SK-N-SH (cell line): ENCODE results near the gene CIBAR2. TPM values are rescaled to one million over a fixed set of nuclear protein-coding genes. Genes with fewer than 3 reads are reported as not detected.

Experiments
- CTCF ChIA-PET: fragments of 300-600, 350-600 bp; formaldehyde crosslinking; extraction: SDS; loops from one replicate; lab custom pipeline; 2021; lab: Yijun Ruan, JAX
- POLR2A ChIA-PET: fragments of 350-600 bp; sonication (Branson Sonifier 250); formaldehyde crosslinking; extraction: SDS; loops from one replicate; lab custom pipeline; 2020; ENCODE audit warnings: antibody characterized with exemption, inconsistent platforms; lab: Yijun Ruan, JAX
- DNase-seq: peaks from one replicate; pipeline ENCODE4 v3.0.0; 2012
- H2AFZ ChIP-seq: fragments of 200-600 bp; sonication (generic); 2 replicates; pipeline ENCODE4 v1.8.1; 2016; ENCODE audit warnings: antibody characterized with exemption, mild to moderate bottlenecking, low read depth
- H3F3A ChIP-seq: fragments of 200-600 bp; sonication (generic); replicated peaks from 2 replicates; pipeline ENCODE3; 2016; ENCODE audit warnings: antibody characterized with exemption, mild to moderate bottlenecking; ENCODE audit not compliant: insufficient read depth
- H3K27ac ChIP-seq, 2 experiments: fragments of 200-500 bp in 1 of 2; fragments of 200-600 bp in 1 of 2; sonication (Bioruptor generic) in 1 of 2; sonication (generic), shearing (Covaris generic) in 1 of 2; 2 replicates each; pipeline versions ENCODE4 v1.5.1 to v1.6.1; 2014 to 2016; ENCODE audit warnings: low read depth in 2 of 2, inconsistent platforms in 1 of 2, low read length in 1 of 2, mild to moderate bottlenecking in 1 of 2, mixed read lengths in 1 of 2
- H3K27me3 ChIP-seq: fragments of 200-600 bp; sonication (generic), shearing (Covaris generic); 2 replicates; pipeline ENCODE4 v1.6.1; 2016; ENCODE audit warnings: mixed run types; ENCODE audit not compliant: insufficient read depth
- H3K36me3 ChIP-seq, 2 experiments: fragments of 200-500 bp in 1 of 2; fragments of 200-600 bp in 1 of 2; sonication (Bioruptor generic) in 1 of 2; sonication (generic) in 1 of 2; replicated peaks in 1 of 2; 2 replicates each; pipeline versions ENCODE3 to v1.5.1; 2014 to 2016; ENCODE audit warnings: low read length in 1 of 2, mild to moderate bottlenecking in 1 of 2; ENCODE audit not compliant: insufficient read depth in 2 of 2, control insufficient read depth in 1 of 2
- H3K4me1 ChIP-seq, 2 experiments: fragments of 200-500 bp in 1 of 2; fragments of 200-600 bp in 1 of 2; sonication (Bioruptor generic) in 1 of 2; sonication (generic), shearing (Covaris generic) in 1 of 2; 2 replicates each; pipeline versions ENCODE4 v1.5.1 to v1.6.1; 2014 to 2016; ENCODE audit warnings: low read depth in 1 of 2, low read length in 1 of 2, mixed run types in 1 of 2; ENCODE audit not compliant: insufficient read depth in 2 of 2, control insufficient read depth in 1 of 2
- H3K4me2 ChIP-seq: fragments of 200-600 bp; sonication (generic), shearing (Covaris generic); 2 replicates; pipeline ENCODE4 v1.6.1; 2017; ENCODE audit warnings: mixed run types
- H3K4me3 ChIP-seq, 2 experiments: fragments of 200-500 bp in 1 of 2; fragments of 200-600 bp in 1 of 2; sonication (Bioruptor generic) in 1 of 2; sonication (generic), shearing (Covaris generic) in 1 of 2; 2 replicates each; pipeline versions ENCODE4 v1.5.1 to v1.8.1; 2014 to 2016; ENCODE audit warnings: low read depth in 2 of 2, inconsistent platforms in 1 of 2, low read length in 1 of 2, mild to moderate bottlenecking in 1 of 2, mixed read lengths in 1 of 2, moderate library complexity in 1 of 2
- H3K79me2 ChIP-seq: fragments of 200-600 bp; sonication (generic); 2 replicates; pipeline ENCODE4 v1.8.1; 2017; ENCODE audit warnings: mild to moderate bottlenecking; ENCODE audit not compliant: insufficient read depth
- H3K9ac ChIP-seq: fragments of 200-600 bp; sonication (generic); 2 replicates; pipeline ENCODE4 v1.6.1; 2017; ENCODE audit warnings: mixed run types
- H3K9me2 ChIP-seq: fragments of 200-600 bp; sonication (generic); 2 replicates; pipeline ENCODE4 v1.6.1; 2017; ENCODE audit warnings: mixed run types
- H3K9me3 ChIP-seq: fragments of 200-600 bp; sonication (generic); 2 replicates; pipeline ENCODE4 v1.6.1; 2017; ENCODE audit warnings: mixed run types, mild to moderate bottlenecking, moderate library complexity
- H4K20me1 ChIP-seq: fragments of 200-600 bp; sonication (generic); 2 replicates; pipeline ENCODE4 v1.6.1; 2017; ENCODE audit warnings: mild to moderate bottlenecking, mixed run types; ENCODE audit not compliant: insufficient read depth
- ELF1 ChIP-seq: IDR thresholded peaks from 2 replicates; pipeline ENCODE4 v1.4.0; 2012
- EZH2phosphoT487 ChIP-seq: fragments of 200-600 bp; sonication (generic); IDR thresholded peaks from 2 replicates; pipeline ENCODE4 v1.6.1; 2017; ENCODE audit warnings: low read depth, mixed run types, mild to moderate bottlenecking, antibody characterized with exemption, moderate library complexity, borderline replicate concordance
- FOSL2 ChIP-seq: IDR thresholded peaks from 2 replicates; pipeline ENCODE4 v1.4.0; 2012; ENCODE audit warnings: low read depth, mild to moderate bottlenecking, moderate library complexity, borderline replicate concordance
- FOXJ3 ChIP-seq: sonication (generic); formaldehyde crosslinking; IDR thresholded peaks from 2 replicates; pipeline ENCODE4 v1.5.1; 2020; ENCODE audit warnings: mild to moderate bottlenecking, missing genetic modification reagents
- FOXM1 ChIP-seq: IDR thresholded peaks from 2 replicates; pipeline ENCODE4 v1.4.0; 2012; ENCODE audit warnings: low read depth, mild to moderate bottlenecking
- GABPA ChIP-seq: IDR thresholded peaks from 2 replicates; pipeline ENCODE4 v1.4.0; 2012; ENCODE audit warnings: low read depth, mild to moderate bottlenecking
- JUND ChIP-seq: IDR thresholded peaks from 2 replicates; pipeline ENCODE4 v1.4.0; 2012
- MEF2A ChIP-seq: IDR thresholded peaks from 2 replicates; pipeline ENCODE4 v1.4.0; 2012; ENCODE audit warnings: low read depth, borderline replicate concordance
- MXI1 ChIP-seq: IDR thresholded peaks from 2 replicates; pipeline ENCODE4 v1.6.1; 2012; ENCODE audit warnings: mild to moderate bottlenecking, low read depth, low read length, improper control_type of control experiment
- NRF1 ChIP-seq: IDR thresholded peaks from 2 replicates; pipeline ENCODE4 v1.6.1; 2012; ENCODE audit warnings: low read depth, mild to moderate bottlenecking, low read length
- POLR2AphosphoS5 ChIP-seq: IDR thresholded peaks from 2 replicates; pipeline ENCODE4 v1.6.1; 2012; ENCODE audit warnings: low read depth, low read length
- RCOR1 ChIP-seq: fragments of 150-350 bp; IDR thresholded peaks from 2 replicates; pipeline ENCODE4 v1.6.1; 2017; ENCODE audit warnings: antibody characterized with exemption, low read length
- RXRA ChIP-seq: IDR thresholded peaks from 2 replicates; pipeline ENCODE4 v1.4.0; 2012; ENCODE audit warnings: low read depth, mild to moderate bottlenecking, borderline replicate concordance
- SMC3 ChIP-seq: IDR thresholded peaks from 2 replicates; pipeline ENCODE4 v1.6.1; 2012; ENCODE audit warnings: low read depth, low read length, improper control_type of control experiment
- WGBS: methylation state at CpG from one replicate; pipeline ENCODE4 v1.1.6; 2017; ENCODE audit warnings: low lambda C conversion rate; 5-methylcytosine and 5-hydroxymethylcytosine counted together
- polyA plus RNA-seq, 3 experiments: library from polyadenylated mRNA; depleted of rRNA; stranded (reverse); fragments of >200 nt; gene quantifications; 2 replicates each; pipeline ENCODE4 v1.2.3, GENCODE V29; 2012
- TF ChIP-seq, protein P1 (sequence below): IDR thresholded peaks from 2 replicates; pipeline ENCODE4 v1.6.1; 2012; ENCODE audit warnings: mild to moderate bottlenecking, low read depth, low read length, moderate library complexity
- TF ChIP-seq, protein P2 (sequence below): IDR thresholded peaks from 2 replicates; pipeline ENCODE4 v1.4.0; 2012; ENCODE audit warnings: low read depth, borderline replicate concordance
- TF ChIP-seq, protein P3 (sequence below): fragments of 150-350 bp; IDR thresholded peaks from 2 replicates; pipeline ENCODE4 v1.6.1; 2016; ENCODE audit warnings: mild to moderate bottlenecking, low read depth, low read length

The CIBAR2 gene
- polyA plus RNA-seq, 1 of the 3 experiments (the other 2 are of a cell fraction): 0.15 TPM

DNA sequence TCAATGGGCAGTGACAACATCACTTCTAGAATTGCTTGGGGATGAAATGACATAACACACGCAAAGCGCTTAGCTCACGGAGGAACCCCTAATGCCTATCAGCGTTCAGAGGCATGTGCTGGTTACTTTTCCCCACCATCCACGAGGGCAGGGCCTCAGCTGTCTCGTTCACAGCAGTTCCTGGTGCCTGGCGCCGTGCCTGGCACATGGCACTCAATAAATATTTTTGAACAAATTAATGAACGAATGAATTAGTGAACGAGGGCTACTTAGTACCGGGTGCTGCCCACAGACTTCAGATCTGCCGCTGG, 14.1 kb upstream of the CIBAR2 start:
- peaks cover 16% of the 10 kb centered on the region for H3F3A ChIP-seq
- no peak overlapping the region for H3K4me3 ChIP-seq
- no peaks in the 10 kb centered on the region for H3K27me3 ChIP-seq
- POLR2A ChIA-PET: interaction anchor here (1.2 kb wide), 1 partner anchor 14 kb away, joined by 4 read pairs; no protein-coding TSS in a partner anchor
- H2AFZ ChIP-seq: 0 out of 2 replicates have a peak overlapping the region, but pooled peaks have one; percentile 49
- H3K9me2 ChIP-seq: no peaks in the 10 kb centered on the region
- no peaks in the 10 kb centered on the region for H4K20me1 ChIP-seq
- TF ChIP-seq SMC3: no peak
- no peak for TF ChIP-seq ELF1
- no peak for TF ChIP-seq FOXJ3 (CRISPR knock-in tag)
- TF ChIP-seq FOXM1: no peak
- TF ChIP-seq, protein P1, sequence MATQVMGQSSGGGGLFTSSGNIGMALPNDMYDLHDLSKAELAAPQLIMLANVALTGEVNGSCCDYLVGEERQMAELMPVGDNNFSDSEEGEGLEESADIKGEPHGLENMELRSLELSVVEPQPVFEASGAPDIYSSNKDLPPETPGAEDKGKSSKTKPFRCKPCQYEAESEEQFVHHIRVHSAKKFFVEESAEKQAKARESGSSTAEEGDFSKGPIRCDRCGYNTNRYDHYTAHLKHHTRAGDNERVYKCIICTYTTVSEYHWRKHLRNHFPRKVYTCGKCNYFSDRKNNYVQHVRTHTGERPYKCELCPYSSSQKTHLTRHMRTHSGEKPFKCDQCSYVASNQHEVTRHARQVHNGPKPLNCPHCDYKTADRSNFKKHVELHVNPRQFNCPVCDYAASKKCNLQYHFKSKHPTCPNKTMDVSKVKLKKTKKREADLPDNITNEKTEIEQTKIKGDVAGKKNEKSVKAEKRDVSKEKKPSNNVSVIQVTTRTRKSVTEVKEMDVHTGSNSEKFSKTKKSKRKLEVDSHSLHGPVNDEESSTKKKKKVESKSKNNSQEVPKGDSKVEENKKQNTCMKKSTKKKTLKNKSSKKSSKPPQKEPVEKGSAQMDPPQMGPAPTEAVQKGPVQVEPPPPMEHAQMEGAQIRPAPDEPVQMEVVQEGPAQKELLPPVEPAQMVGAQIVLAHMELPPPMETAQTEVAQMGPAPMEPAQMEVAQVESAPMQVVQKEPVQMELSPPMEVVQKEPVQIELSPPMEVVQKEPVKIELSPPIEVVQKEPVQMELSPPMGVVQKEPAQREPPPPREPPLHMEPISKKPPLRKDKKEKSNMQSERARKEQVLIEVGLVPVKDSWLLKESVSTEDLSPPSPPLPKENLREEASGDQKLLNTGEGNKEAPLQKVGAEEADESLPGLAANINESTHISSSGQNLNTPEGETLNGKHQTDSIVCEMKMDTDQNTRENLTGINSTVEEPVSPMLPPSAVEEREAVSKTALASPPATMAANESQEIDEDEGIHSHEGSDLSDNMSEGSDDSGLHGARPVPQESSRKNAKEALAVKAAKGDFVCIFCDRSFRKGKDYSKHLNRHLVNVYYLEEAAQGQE: no peak
- no peak for TF ChIP-seq GABPA
- TF ChIP-seq, protein P2, sequence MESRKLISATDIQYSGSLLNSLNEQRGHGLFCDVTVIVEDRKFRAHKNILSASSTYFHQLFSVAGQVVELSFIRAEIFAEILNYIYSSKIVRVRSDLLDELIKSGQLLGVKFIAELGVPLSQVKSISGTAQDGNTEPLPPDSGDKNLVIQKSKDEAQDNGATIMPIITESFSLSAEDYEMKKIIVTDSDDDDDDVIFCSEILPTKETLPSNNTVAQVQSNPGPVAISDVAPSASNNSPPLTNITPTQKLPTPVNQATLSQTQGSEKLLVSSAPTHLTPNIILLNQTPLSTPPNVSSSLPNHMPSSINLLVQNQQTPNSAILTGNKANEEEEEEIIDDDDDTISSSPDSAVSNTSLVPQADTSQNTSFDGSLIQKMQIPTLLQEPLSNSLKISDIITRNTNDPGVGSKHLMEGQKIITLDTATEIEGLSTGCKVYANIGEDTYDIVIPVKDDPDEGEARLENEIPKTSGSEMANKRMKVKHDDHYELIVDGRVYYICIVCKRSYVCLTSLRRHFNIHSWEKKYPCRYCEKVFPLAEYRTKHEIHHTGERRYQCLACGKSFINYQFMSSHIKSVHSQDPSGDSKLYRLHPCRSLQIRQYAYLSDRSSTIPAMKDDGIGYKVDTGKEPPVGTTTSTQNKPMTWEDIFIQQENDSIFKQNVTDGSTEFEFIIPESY: no peak
- TF ChIP-seq NRF1: no peak
- TF ChIP-seq EZH2phosphoT487: no peak
- TF ChIP-seq POLR2AphosphoS5: no peak
- TF ChIP-seq RCOR1: no peak
- no peak for TF ChIP-seq RXRA
- no peak for TF ChIP-seq JUND
- no peak for TF ChIP-seq MEF2A
- TF ChIP-seq FOSL2: no peak
- TF ChIP-seq, protein P3, sequence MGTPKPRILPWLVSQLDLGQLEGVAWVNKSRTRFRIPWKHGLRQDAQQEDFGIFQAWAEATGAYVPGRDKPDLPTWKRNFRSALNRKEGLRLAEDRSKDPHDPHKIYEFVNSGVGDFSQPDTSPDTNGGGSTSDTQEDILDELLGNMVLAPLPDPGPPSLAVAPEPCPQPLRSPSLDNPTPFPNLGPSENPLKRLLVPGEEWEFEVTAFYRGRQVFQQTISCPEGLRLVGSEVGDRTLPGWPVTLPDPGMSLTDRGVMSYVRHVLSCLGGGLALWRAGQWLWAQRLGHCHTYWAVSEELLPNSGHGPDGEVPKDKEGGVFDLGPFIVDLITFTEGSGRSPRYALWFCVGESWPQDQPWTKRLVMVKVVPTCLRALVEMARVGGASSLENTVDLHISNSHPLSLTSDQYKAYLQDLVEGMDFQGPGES: no peak
- TF ChIP-seq MXI1: no peak
- TF ChIP-seq, all 33 proteins: peak for 0
- Histone ChIP-seq H3K27ac (peak overlapping the region; percentile 54 to 64), H3K79me2 (no peaks in the 10 kb centered on the region), H3K9me3 (no peaks in the 10 kb centered on the region), H3K4me2 (peak overlapping the region; percentile 62; the same call in 1 of the 2 replicates), H3K4me1 (peaks cover 17 to 22% of the 10 kb centered on the region in 2 experiments; a peak in 3 of 4 replicates), H3K9ac (no peak overlapping the region; the same call in 1 of the 2 replicates), H3K36me3 (no peaks in the 10 kb centered on the region)
- 76% methylated on average over 12 of the region's 12 CpGs for WGBS
- no peak for DNase-seq
- CTCF ChIA-PET: interaction anchor here (1.0 to 5.5 kb wide), 6 partner anchors 10 to 295 kb away, joined by 4 to 48 read pairs (median 4); no protein-coding TSS in a partner anchor
